ENCODE data around the gene CCL14.

CCL14 gene

GRCh38 chr17:35988164-35988563 lies 1.6 kb upstream of the CCL14 start:
- DNase-seq (ENCODE audit: low read depth): no peak

- no peak for DNase-seq (ENCODE audit: low read depth)
These were observed 2.4 kb downstream of the CCL14 start for GRCh38 chr17:35984140-35984539.

- DNase-seq (ENCODE audit: low read depth): no peak
These were observed 3.9 kb downstream of the CCL14 start for GRCh38 chr17:35982409-35983191.

- DNase-seq (ENCODE audit: low read depth): no peak
These were observed 4.6 kb downstream of the CCL14 start for GRCh38 chr17:35981908-35982330.

- no peak for DNase-seq (ENCODE audit: low read depth)
These were observed 5.3 kb downstream of the CCL14 start, which contains the start of gene CCL16 for GRCh38 chr17:35981246-35981645. TSS of gene CCL16 (minus strand) at chr17:35981497. CDS start at chr17:35981420, 77 bp downstream.

GRCh38 chr17:35978346-35978745 lies 8.2 kb downstream of the CCL14 start:
- DNase-seq (ENCODE audit: low read depth): no peak

GRCh38 chr17:35977509-35977908 lies 9.0 kb downstream of the CCL14 start:
- no peak for DNase-seq (ENCODE audit: low read depth)

- no peak for DNase-seq (ENCODE audit: low read depth)
These were observed 12.9 kb downstream of the CCL14 start for GRCh38 chr17:35973333-35974260.

- no peak for DNase-seq (ENCODE audit: low read depth)
These were observed 13.6 kb downstream of the CCL14 start for GRCh38 chr17:35972945-35973332.

- no peak for DNase-seq (ENCODE audit: low read depth)
These were observed 14.0 kb downstream of the CCL14 start for GRCh38 chr17:35972535-35972934.

- no peak for DNase-seq (ENCODE audit: low read depth)
These were observed 14.5 kb downstream of the CCL14 start for GRCh38 chr17:35972066-35972465.

- peak; percentile 41 for DNase-seq (ENCODE audit: low read depth)
These were observed 16.8 kb downstream of the CCL14 start for GRCh38 chr17:35969558-35970380.

- DNase-seq (ENCODE audit: low read depth): no peak
These were observed 17.9 kb downstream of the CCL14 start for GRCh38 chr17:35968520-35969054.

- DNase-seq (ENCODE audit: low read depth): no peak
These were observed 21.3 kb downstream of the CCL14 start for GRCh38 chr17:35965272-35965671.

GRCh38 chr17:35963663-35964062 lies 22.9 kb downstream of the CCL14 start:
- no peak for DNase-seq (ENCODE audit: low read depth)

GRCh38 chr17:35953720-35954119 lies 32.8 kb downstream of the CCL14 start:
- no peak for DNase-seq (ENCODE audit: low read depth)

GRCh38 chr17:35949401-35949800 lies 37.1 kb downstream of the CCL14 start:
- no peak for DNase-seq (ENCODE audit: low read depth)

- no peak for DNase-seq (ENCODE audit: low read depth)
These were observed 38.4 kb downstream of the CCL14 start for GRCh38 chr17:35948092-35948491.

- peak; percentile 28 for DNase-seq (ENCODE audit: low read depth)
These were observed 39.4 kb downstream of the CCL14 start for GRCh38 chr17:35947156-35947585.

GRCh38 chr17:35944151-35944550 lies 42.4 kb downstream of the CCL14 start:
- no peak for DNase-seq (ENCODE audit: low read depth)

- DNase-seq (ENCODE audit: low read depth): no peak
These were observed 43.0 kb downstream of the CCL14 start, which contains the start of gene LYZL6 for GRCh38 chr17:35943537-35943936. TSS of gene LYZL6 (minus strand) at chr17:35943713. CDS start at chr17:35939356, 4,357 bp downstream.
